Stimulated activated CD8-positive, alpha-beta memory T cell treated with anti-CD3 and anti-CD28 coated beads, Interleukin-15, amount 100 ng/mL, for 48 hours (primary cell): ENCODE results near the gene GLUD1.
"Not testable (repeated sequence)": the region's sequence is repeated elsewhere in the genome, so short reads cannot be mapped to it uniquely, and the experiment has no call there.

ENCODE experiments used
- DNase-seq, 2 donors: peaks; one replicate each; pipeline ENCODE4 v3.0.0-alpha.2; 2020; ENCODE audit warnings: low read depth in 2 of 2

The GLUD1 gene

GRCh38 chr10:87045434-87045938 is 49.2 kb downstream of the GLUD1 start:
- no peak for DNase-seq

GRCh38 chr10:87043579-87043978 is 51.1 kb downstream of the GLUD1 start:
- not testable (repeated sequence) for DNase-seq

- no peak for DNase-seq
Observed at GRCh38 chr10:87038786-87039185, 55.9 kb downstream of the GLUD1 start.

GRCh38 chr10:87038286-87038717 is 56.3 kb downstream of the GLUD1 start:
- no peak for DNase-seq

- no peak for DNase-seq
Observed at GRCh38 chr10:87036623-87037022, 58.0 kb downstream of the GLUD1 start.

GRCh38 chr10:87030912-87031635 is 63.6 kb downstream of the GLUD1 start:
- no peak for DNase-seq

GRCh38 chr10:87030419-87030818 is 64.2 kb downstream of the GLUD1 start:
- not testable (repeated sequence) for DNase-seq

- not testable (repeated sequence) for DNase-seq
Observed at GRCh38 chr10:87026747-87027508, 67.7 kb downstream of the GLUD1 start.

GRCh38 chr10:87025285-87025958 is 69.2 kb downstream of the GLUD1 start:
- peak; percentile 6 to 17 for DNase-seq

- not testable (repeated sequence) for DNase-seq
Observed at GRCh38 chr10:87020056-87020455, 74.6 kb downstream of the GLUD1 start, which contains the start of gene FAM25A. FAM25A (plus strand) TSS chr10:87020294; CDS start chr10:87020325, 31 bp downstream.

- DNase-seq: not testable (repeated sequence)
Observed at GRCh38 chr10:87019504-87019903, 75.1 kb downstream of the GLUD1 start.

- not testable (repeated sequence) for DNase-seq
Observed at GRCh38 chr10:87019066-87019465, 75.6 kb downstream of the GLUD1 start.

GRCh38 chr10:87018127-87018526 is 76.5 kb downstream of the GLUD1 start:
- DNase-seq: not testable (repeated sequence)

- not testable (repeated sequence) for DNase-seq
Observed at GRCh38 chr10:87014986-87015716, 79.5 kb downstream of the GLUD1 start.

- not testable (repeated sequence) for DNase-seq
Observed at GRCh38 chr10:87013528-87013927, 81.1 kb downstream of the GLUD1 start.

- DNase-seq: not testable (repeated sequence)
Observed at GRCh38 chr10:87009134-87009696, 85.4 kb downstream of the GLUD1 start.

- not testable (repeated sequence) for DNase-seq
Observed at GRCh38 chr10:87008303-87008702, 86.3 kb downstream of the GLUD1 start.

- not testable (repeated sequence) for DNase-seq
Observed at GRCh38 chr10:87007674-87008073, 87.0 kb downstream of the GLUD1 start.

- not testable (repeated sequence) for DNase-seq
Observed at GRCh38 chr10:87007124-87007523, 87.5 kb downstream of the GLUD1 start.

- no peak for DNase-seq
Observed at GRCh38 chr10:87000491-87000890, 94.2 kb downstream of the GLUD1 start.
